HepG2 (cell line): ENCODE measurements around the gene PLA2G4F. TPM values are rescaled to one million over a fixed set of nuclear protein-coding genes. Genes with fewer than 3 reads are reported as not detected.

ENCODE experiments used
- ELF3 ChIP-seq: IDR thresholded peaks from 2 replicates; pipeline ENCODE4 v1.6.1; 2016; ENCODE audit warnings: missing genetic modification reagents, missing compliant biosample characterization
- GTF2F1 ChIP-seq: fragments of 150-350 bp; IDR thresholded peaks from 2 replicates; pipeline ENCODE4 v1.6.1; 2014; ENCODE audit warnings: low read length
- HOXA3 ChIP-seq: sonication (generic); formaldehyde crosslinking; IDR thresholded peaks from 2 replicates; pipeline ENCODE4 v1.5.0; 2020; ENCODE audit warnings: missing genetic modification reagents
- ZMYM4 ChIP-seq: sonication (generic); formaldehyde crosslinking; IDR thresholded peaks from 2 replicates; pipeline ENCODE4 v1.8.1; 2023; ENCODE audit warnings: mild to moderate bottlenecking, missing genetic modification reagents
- ZNF724P ChIP-seq: sonication (generic); formaldehyde crosslinking; IDR thresholded peaks from 2 replicates; pipeline ENCODE4 v1.8.0; 2022; ENCODE audit warnings: missing genetic modification reagents, borderline replicate concordance
- polyA plus RNA-seq, 8 experiments: library from polyadenylated mRNA; depleted of rRNA in 3 of 8; stranded (reverse) in 7 of 8; unstranded in 1 of 8; fragments of >200 nt; fragmentation: Illumina TruSeq in 4 of 8; extraction: Trizol in 4 of 8; gene quantifications; 2 replicates each; pipeline versions ENCODE4 v1.2.1 to v1.2.3, GENCODE V29; 2011 to 2016; ENCODE audit warnings: low read depth in 4 of 8, missing spikeins in 1 of 8, mixed read lengths in 1 of 8; ENCODE audit not compliant: insufficient read depth in 1 of 8
- total RNA-seq, 5 experiments: library from RNA; depleted of rRNA; stranded (reverse); fragments of >200 nt; fragmentation: Illumina TruSeq; extraction: Trizol; gene quantifications; 2 replicates each; pipeline ENCODE4 v1.2.3, GENCODE V29; 2016; ENCODE audit warnings: low read depth in 1 of 5
- TF ChIP-seq, protein P1 (sequence below): sonication (generic); formaldehyde crosslinking; IDR thresholded peaks from 2 replicates; pipeline ENCODE4 v1.4.0; 2020; ENCODE audit warnings: mild to moderate bottlenecking, missing genetic modification reagents

Gene PLA2G4F
- total and polyA plus RNA-seq, 2 of the 13 experiments (the other 11 are each of a cell fraction or from before 2014, with no cell fraction given), result 0.07 TPM; not detected in 1

DNA sequence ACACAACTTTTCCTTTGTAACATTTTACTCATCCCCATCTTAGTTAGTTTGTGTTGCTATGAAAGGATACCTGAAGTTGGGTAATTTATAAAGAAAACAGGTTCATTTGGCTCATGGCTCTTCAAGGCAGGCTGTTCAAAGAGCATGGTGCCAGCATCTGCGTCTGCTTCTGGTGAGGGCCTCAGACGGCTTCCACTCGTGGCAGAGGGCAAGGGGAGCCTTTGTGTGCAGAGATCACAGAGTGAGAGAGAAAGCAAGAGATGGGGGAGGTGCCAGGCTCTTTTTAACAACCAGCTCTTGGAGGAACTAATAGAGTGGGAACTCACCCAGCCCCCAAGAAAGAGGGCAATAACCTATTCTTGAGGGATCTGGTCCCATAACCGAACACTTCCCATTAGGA is 23.1 kb downstream of the PLA2G4F start (continued):
- TF ChIP-seq, protein P1, sequence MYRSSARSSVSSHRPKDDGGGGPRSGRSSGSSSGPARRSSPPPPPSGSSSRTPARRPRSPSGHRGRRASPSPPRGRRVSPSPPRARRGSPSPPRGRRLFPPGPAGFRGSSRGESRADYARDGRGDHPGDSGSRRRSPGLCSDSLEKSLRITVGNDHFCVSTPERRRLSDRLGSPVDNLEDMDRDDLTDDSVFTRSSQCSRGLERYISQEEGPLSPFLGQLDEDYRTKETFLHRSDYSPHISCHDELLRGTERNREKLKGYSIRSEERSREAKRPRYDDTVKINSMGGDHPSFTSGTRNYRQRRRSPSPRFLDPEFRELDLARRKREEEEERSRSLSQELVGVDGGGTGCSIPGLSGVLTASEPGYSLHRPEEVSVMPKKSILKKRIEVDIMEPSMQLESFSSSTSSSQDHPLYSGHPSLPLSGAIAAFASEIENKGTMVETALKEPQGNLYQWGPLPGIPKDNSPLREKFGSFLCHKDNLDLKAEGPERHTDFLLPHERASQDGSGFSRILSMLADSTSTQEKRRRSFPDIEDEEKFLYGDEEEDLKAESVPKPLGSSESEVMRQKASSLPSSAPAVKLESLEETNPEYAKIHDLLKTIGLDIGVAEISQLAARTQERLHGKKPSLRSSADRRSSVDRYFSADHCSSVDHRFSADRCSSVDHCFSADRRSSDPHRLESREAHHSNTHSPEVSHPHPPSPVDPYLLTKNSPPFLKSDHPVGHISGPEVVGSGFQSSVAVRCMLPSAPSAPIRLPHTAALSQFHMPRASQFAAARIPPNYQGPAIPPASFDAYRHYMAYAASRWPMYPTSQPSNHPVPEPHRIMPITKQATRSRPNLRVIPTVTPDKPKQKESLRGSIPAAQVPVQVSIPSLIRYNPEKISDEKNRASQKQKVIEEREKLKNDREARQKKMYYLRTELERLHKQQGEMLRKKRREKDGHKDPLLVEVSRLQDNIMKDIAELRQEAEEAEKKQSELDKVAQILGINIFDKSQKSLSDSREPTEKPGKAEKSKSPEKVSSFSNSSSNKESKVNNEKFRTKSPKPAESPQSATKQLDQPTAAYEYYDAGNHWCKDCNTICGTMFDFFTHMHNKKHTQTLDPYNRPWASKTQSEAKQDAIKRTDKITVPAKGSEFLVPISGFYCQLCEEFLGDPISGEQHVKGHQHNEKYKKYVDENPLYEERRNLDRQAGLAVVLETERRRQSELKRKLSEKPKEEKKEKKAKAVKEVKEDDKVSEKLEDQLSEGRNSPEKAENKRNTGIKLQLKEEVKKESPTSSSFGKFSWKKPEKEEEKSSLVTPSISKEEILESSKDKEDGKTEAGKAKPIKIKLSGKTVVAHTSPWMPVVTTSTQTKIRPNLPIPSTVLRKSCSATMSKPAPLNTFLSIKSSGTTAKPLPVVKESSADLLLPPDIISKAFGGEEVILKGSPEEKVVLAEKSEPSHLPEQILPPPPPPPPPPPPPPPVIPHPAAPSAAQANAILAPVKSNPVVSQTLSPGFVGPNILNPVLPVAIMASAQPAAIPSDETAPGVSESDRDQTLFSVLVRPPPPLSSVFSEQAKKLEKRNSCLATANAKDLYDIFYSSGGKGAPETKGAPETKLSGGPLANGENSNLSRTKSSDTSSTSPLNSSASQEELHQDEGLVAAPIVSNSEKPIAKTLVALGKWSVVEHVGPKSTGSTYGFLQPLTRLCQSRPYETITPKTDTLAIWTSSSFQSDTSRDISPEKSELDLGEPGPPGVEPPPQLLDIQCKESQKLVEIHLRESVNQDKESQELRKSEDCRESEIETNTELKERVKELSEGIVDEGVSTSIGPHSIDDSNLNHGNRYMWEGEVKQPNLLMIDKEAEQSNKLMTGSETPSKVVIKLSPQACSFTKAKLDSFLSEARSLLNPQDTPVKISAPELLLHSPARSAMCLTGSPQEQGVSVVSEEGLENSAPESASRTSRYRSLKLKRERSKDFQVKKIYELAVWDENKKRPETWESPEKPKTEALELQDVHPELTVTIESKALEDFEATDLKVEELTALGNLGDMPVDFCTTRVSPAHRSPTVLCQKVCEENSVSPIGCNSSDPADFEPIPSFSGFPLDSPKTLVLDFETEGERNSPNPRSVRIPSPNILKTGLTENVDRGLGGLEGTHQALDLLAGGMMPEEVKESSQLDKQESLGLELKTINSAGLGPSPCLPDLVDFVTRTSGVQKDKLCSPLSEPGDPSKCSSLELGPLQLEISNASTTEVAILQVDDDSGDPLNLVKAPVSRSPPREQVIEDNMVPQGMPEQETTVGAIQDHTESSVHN (CRISPR knock-in tag), result no peak
- TF ChIP-seq ZMYM4 (CRISPR knock-in tag) (no peak), HOXA3 (no peak), GTF2F1 (no peak), ELF3 (CRISPR knock-in tag) (no peak), ZNF724P (CRISPR knock-in tag) (no peak)
